Keratinocyte (primary cell): ENCODE results near the gene MLLT3. TPM values are rescaled to one million over a fixed set of nuclear protein-coding genes. Genes with fewer than 3 reads are reported as not detected.

Source experiments
- DNase-seq: peaks from one replicate; pipeline ENCODE4 v3.0.0-alpha.2; 2011; ENCODE audit warnings: low read depth, missing footprints, low spot score
- FAIRE-seq: peaks from 2 replicates; lab custom pipeline; 2011; peaks lifted over from hg19 to GRCh38; lab: Jason Lieb, UNC
- H2AFZ ChIP-seq: 2 replicates; pipeline ENCODE4 v1.6.0; 2012; ENCODE audit warnings: low read length, control low read depth, inconsistent platforms; ENCODE audit not compliant: control insufficient read depth
- H3K27ac ChIP-seq: 2 replicates; pipeline ENCODE4 v1.5.1; 2011; ENCODE audit warnings: low read length; ENCODE audit not compliant: control insufficient read depth, insufficient read depth
- H3K27me3 ChIP-seq: 3 replicates; pipeline ENCODE4 v1.6.0; 2011; ENCODE audit warnings: low read length; ENCODE audit not compliant: control insufficient read depth, insufficient read depth; ENCODE audit errors: extremely low read depth
- H3K36me3 ChIP-seq, 2 experiments: 2 replicates in 1 of 2; 3 replicates in 1 of 2; pipeline ENCODE4 v1.5.1; 2011; ENCODE audit warnings: low read length in 2 of 2, mild to moderate bottlenecking in 1 of 2; ENCODE audit not compliant: control insufficient read depth in 2 of 2, insufficient read depth in 2 of 2; ENCODE audit errors: extremely low read depth in 1 of 2
- H3K4me1 ChIP-seq: 3 replicates; pipeline ENCODE4 v1.5.1; 2011; ENCODE audit warnings: low read length; ENCODE audit not compliant: control insufficient read depth, insufficient read depth; ENCODE audit errors: extremely low read depth
- H3K4me2 ChIP-seq: 3 replicates; pipeline ENCODE4 v1.6.0; 2011; ENCODE audit warnings: low read depth, low read length; ENCODE audit not compliant: control insufficient read depth, insufficient read depth; ENCODE audit errors: extremely low read depth
- H3K4me3 ChIP-seq, 3 experiments: fragments of 200-600 bp in 1 of 3; sonication (generic) in 1 of 3; 2 replicates in 2 of 3; 3 replicates in 1 of 3; pipeline ENCODE4 v1.5.1; 2011 to 2016; ENCODE audit warnings: low read length in 3 of 3, mild to moderate bottlenecking in 3 of 3, control low read depth in 2 of 3, inconsistent platforms in 1 of 3, low read depth in 1 of 3, mixed read lengths in 1 of 3, mixed run types in 1 of 3, moderate library complexity in 1 of 3; ENCODE audit not compliant: control insufficient read depth in 2 of 3, insufficient read depth in 2 of 3; ENCODE audit errors: extremely low read depth in 1 of 3
- H3K79me2 ChIP-seq: 2 replicates; pipeline ENCODE4 v1.6.0; 2012; ENCODE audit warnings: low read length; ENCODE audit not compliant: control insufficient read depth, insufficient read depth
- H3K9ac ChIP-seq: 3 replicates; pipeline ENCODE4 v1.6.0; 2011; ENCODE audit warnings: low read length; ENCODE audit not compliant: control insufficient read depth, insufficient read depth; ENCODE audit errors: extremely low read depth
- H3K9me1 ChIP-seq: 3 replicates; pipeline ENCODE4 v1.6.0; 2011; ENCODE audit warnings: low read length; ENCODE audit not compliant: control insufficient read depth, insufficient read depth; ENCODE audit errors: extremely low read depth
- H3K9me3 ChIP-seq: 2 replicates; pipeline ENCODE4 v1.5.1; 2012; ENCODE audit warnings: low read depth, low read length; ENCODE audit not compliant: control insufficient read depth
- H4K20me1 ChIP-seq: 3 replicates; pipeline ENCODE4 v1.6.0; 2011; ENCODE audit warnings: low read length; ENCODE audit not compliant: control insufficient read depth, insufficient read depth; ENCODE audit errors: extremely low read depth
- EZH2 ChIP-seq: IDR thresholded peaks from one replicate; pipeline ENCODE4 v1.6.1; 2012; ENCODE audit warnings: inconsistent platforms, mild to moderate bottlenecking, low read length, moderate library complexity
- dilution Hi-C: fragments of 300-500 bp; cut with MboI; formaldehyde crosslinking; loops from one replicate; pipeline ENCODE4 v1.7.0; 2020; ENCODE audit warnings: low sequenced_read_pairs; ENCODE audit not compliant: extremely low pct_ligation_motif_present
- polyA plus RNA-seq, 5 experiments: library from polyadenylated mRNA; depleted of rRNA in 3 of 5; stranded (reverse) in 3 of 5; stranded (forward) in 1 of 5; unstranded in 1 of 5; fragments of >200 nt; gene quantifications; 1 replicate in 1 of 5; 2 replicates in 3 of 5; 3 replicates in 1 of 5; pipeline versions ENCODE4 v1.2.1 to v1.2.3, GENCODE V29; 2011 to 2012; ENCODE audit warnings: missing spikeins in 2 of 5, low read depth in 1 of 5, low replicate concordance in 1 of 5
- TF ChIP-seq, protein P1 (sequence below), 3 experiments: IDR thresholded peaks in 1 of 3; conservative IDR thresholded peaks in 1 of 3; optimal IDR thresholded peaks in 1 of 3; 2 replicates in 2 of 3; 3 replicates in 1 of 3; pipeline versions ENCODE3 to v1.5.1; 2011; ENCODE audit warnings: low read length in 3 of 3, mild to moderate bottlenecking in 3 of 3, moderate library complexity in 2 of 3, control low read depth in 1 of 3, inconsistent platforms in 1 of 3; ENCODE audit not compliant: insufficient read depth in 2 of 3; ENCODE audit errors: extremely low read depth in 1 of 3

Gene MLLT3
- polyA plus RNA-seq, 1 donor (not counting 4 experiments of a cell fraction or from before 2014, with no cell fraction given), result 17.0 TPM

DNA sequence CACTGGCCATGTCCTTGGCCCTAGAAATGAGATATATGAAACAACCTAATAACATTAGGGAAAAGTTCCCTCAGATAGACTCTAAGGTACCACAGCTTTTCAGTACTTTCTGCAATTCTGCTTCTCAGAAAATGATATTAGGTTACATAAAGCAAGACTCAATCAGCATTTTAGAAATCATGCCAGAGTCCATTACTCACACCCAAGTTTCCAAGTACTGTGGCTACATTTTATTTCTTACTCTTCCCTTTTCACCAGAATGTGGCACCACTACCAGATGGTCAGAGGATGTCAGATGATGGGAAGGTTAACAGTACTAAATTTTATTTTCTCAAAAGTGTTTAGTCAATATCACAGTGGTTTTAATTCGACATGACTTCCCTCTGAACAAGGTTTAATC, 217.2 kb downstream of the MLLT3 start:
- no peaks in the 10 kb centered on the region for H3K36me3 ChIP-seq
- no peaks in the 10 kb centered on the region for H4K20me1 ChIP-seq
- no peaks in the 10 kb centered on the region for H3K4me1 ChIP-seq
- no peak overlapping the region for H3K9ac ChIP-seq
- TF ChIP-seq, protein P1, sequence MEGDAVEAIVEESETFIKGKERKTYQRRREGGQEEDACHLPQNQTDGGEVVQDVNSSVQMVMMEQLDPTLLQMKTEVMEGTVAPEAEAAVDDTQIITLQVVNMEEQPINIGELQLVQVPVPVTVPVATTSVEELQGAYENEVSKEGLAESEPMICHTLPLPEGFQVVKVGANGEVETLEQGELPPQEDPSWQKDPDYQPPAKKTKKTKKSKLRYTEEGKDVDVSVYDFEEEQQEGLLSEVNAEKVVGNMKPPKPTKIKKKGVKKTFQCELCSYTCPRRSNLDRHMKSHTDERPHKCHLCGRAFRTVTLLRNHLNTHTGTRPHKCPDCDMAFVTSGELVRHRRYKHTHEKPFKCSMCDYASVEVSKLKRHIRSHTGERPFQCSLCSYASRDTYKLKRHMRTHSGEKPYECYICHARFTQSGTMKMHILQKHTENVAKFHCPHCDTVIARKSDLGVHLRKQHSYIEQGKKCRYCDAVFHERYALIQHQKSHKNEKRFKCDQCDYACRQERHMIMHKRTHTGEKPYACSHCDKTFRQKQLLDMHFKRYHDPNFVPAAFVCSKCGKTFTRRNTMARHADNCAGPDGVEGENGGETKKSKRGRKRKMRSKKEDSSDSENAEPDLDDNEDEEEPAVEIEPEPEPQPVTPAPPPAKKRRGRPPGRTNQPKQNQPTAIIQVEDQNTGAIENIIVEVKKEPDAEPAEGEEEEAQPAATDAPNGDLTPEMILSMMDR (optimal IDR thresholded peaks at IDR 0.05 in 1 of 3, IDR thresholded peaks at IDR 0.05 in 1 of 3, conservative IDR thresholded peaks at IDR 0.05 in 1 of 3; ENCODE audit: extremely low read depth in 1 of 3, insufficient read depth in 2 of 3, low read length in 3 of 3), result no peak
- TF ChIP-seq EZH2, result no peak
- H3K27ac ChIP-seq, result no peak overlapping the region
- FAIRE-seq, result no peak
- H3K79me2 ChIP-seq, result no peaks in the 10 kb centered on the region
- H2AFZ ChIP-seq, result no peak overlapping the region
- dilution Hi-C loops, result no loop called here
- no peaks in the 10 kb centered on the region for H3K27me3 ChIP-seq
- H3K9me1 ChIP-seq, result no peaks in the 10 kb centered on the region
- no peaks in the 10 kb centered on the region for H3K9me3 ChIP-seq
- H3K4me3 ChIP-seq, result no peak overlapping the region
- no peak for DNase-seq
- no peak overlapping the region for H3K4me2 ChIP-seq

DNA sequence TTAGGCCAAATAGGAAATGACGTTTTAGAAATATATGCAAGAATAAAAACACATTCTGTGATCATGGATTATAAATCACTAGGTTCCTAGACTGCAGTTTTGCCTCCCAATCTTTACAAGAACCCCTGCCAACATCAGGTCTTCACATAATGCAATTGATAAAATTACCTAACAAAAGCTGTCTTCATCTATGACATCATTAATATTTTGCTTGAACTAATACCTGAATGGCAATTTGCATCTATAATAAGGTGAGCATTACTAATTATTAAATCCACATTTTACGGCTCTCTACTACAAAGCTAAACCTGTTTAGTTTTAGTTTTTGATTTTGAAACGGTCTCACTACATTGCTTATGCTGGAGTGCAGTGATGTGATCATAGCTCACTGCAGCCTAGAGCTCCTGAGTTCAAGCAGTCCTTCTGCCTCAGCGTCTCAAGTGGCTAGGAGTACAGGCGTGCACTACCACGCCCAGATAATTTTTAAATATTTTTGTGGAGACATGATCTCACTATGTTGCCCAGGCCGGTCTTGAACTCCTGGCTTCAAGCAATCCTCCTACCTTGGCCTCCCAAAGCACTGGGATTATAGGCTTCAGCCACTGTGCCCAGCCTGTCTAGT, 218.0 kb downstream of the MLLT3 start:
- H3K79me2 ChIP-seq, result no peaks in the 10 kb centered on the region
- dilution Hi-C loops, result no loop called here
- no peak overlapping the region for H3K4me2 ChIP-seq
- H2AFZ ChIP-seq, result no peak overlapping the region
- no peaks in the 10 kb centered on the region for H3K27me3 ChIP-seq
- FAIRE-seq, result no peak
- H3K4me3 ChIP-seq, result no peak overlapping the region
- H3K9me3 ChIP-seq, result no peaks in the 10 kb centered on the region
- H3K27ac ChIP-seq, result no peak overlapping the region
- H3K36me3 ChIP-seq, result no peaks in the 10 kb centered on the region
- H3K9me1 ChIP-seq, result no peaks in the 10 kb centered on the region
- TF ChIP-seq, protein P1 (optimal IDR thresholded peaks at IDR 0.05 in 1 of 3, IDR thresholded peaks at IDR 0.05 in 1 of 3, conservative IDR thresholded peaks at IDR 0.05 in 1 of 3; ENCODE audit: extremely low read depth in 1 of 3, insufficient read depth in 2 of 3, low read length in 3 of 3), result no peak
- no peak for TF ChIP-seq EZH2
- no peaks in the 10 kb centered on the region for H3K4me1 ChIP-seq
- DNase-seq, result no peak
- no peaks in the 10 kb centered on the region for H4K20me1 ChIP-seq
- no peak overlapping the region for H3K9ac ChIP-seq
